ENCODE results near the gene SPECC1L.

DNA sequence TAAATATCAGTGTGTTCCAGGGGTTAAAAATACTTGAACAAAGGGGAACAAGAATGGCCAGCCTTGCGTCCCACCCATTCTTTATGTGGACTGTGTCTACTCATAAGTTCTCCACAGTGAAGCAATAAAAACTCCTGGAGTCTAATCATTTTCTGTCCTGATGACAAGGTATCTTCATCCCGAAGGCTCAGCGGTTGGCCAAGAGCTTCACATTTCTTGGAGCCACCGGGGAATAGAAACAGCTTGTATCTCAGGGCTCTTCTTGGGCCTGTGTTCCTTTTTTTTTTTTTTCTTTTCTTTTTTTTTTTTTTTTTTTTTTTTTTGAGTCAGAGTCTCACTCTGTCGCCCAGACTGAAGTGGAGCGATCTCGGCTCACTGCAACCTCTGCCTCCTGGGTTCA lies 119.9 kb downstream of the SPECC1L start:
- TF ChIP-seq, protein P1, sequence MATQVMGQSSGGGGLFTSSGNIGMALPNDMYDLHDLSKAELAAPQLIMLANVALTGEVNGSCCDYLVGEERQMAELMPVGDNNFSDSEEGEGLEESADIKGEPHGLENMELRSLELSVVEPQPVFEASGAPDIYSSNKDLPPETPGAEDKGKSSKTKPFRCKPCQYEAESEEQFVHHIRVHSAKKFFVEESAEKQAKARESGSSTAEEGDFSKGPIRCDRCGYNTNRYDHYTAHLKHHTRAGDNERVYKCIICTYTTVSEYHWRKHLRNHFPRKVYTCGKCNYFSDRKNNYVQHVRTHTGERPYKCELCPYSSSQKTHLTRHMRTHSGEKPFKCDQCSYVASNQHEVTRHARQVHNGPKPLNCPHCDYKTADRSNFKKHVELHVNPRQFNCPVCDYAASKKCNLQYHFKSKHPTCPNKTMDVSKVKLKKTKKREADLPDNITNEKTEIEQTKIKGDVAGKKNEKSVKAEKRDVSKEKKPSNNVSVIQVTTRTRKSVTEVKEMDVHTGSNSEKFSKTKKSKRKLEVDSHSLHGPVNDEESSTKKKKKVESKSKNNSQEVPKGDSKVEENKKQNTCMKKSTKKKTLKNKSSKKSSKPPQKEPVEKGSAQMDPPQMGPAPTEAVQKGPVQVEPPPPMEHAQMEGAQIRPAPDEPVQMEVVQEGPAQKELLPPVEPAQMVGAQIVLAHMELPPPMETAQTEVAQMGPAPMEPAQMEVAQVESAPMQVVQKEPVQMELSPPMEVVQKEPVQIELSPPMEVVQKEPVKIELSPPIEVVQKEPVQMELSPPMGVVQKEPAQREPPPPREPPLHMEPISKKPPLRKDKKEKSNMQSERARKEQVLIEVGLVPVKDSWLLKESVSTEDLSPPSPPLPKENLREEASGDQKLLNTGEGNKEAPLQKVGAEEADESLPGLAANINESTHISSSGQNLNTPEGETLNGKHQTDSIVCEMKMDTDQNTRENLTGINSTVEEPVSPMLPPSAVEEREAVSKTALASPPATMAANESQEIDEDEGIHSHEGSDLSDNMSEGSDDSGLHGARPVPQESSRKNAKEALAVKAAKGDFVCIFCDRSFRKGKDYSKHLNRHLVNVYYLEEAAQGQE (IDR thresholded peaks at IDR 0.05; ENCODE audit: insufficient replicate concordance, low read depth), result no peak
- TF ChIP-seq, protein P2, sequence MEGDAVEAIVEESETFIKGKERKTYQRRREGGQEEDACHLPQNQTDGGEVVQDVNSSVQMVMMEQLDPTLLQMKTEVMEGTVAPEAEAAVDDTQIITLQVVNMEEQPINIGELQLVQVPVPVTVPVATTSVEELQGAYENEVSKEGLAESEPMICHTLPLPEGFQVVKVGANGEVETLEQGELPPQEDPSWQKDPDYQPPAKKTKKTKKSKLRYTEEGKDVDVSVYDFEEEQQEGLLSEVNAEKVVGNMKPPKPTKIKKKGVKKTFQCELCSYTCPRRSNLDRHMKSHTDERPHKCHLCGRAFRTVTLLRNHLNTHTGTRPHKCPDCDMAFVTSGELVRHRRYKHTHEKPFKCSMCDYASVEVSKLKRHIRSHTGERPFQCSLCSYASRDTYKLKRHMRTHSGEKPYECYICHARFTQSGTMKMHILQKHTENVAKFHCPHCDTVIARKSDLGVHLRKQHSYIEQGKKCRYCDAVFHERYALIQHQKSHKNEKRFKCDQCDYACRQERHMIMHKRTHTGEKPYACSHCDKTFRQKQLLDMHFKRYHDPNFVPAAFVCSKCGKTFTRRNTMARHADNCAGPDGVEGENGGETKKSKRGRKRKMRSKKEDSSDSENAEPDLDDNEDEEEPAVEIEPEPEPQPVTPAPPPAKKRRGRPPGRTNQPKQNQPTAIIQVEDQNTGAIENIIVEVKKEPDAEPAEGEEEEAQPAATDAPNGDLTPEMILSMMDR (IDR thresholded peaks at IDR 0.05; ENCODE audit: insufficient read depth, low read length), result no peak
- TF ChIP-seq POLR2AphosphoS5 (IDR thresholded peaks at IDR 0.05; ENCODE audit: low read depth), result no peak
- TF ChIP-seq GABPA (IDR thresholded peaks at IDR 0.05; ENCODE audit: low read depth), result no peak
